B cell (primary cell): ENCODE data around the gene RAC2.

Experiments used
- EZH2 ChIP-seq: IDR thresholded peaks from 2 replicates; pipeline ENCODE4 v1.6.1; 2012; ENCODE audit warnings: borderline replicate concordance, low read depth, mild to moderate bottlenecking, moderate library complexity, low read length; ENCODE audit not compliant: insufficient read depth, poor library complexity, severe bottlenecking
- TF ChIP-seq, protein P1 (sequence below): fragments of 200-600 bp; IDR thresholded peaks from one replicate; pipeline ENCODE4 v1.8.0; 2022; ENCODE audit warnings: antibody characterized with exemption, mild to moderate bottlenecking

DNA sequence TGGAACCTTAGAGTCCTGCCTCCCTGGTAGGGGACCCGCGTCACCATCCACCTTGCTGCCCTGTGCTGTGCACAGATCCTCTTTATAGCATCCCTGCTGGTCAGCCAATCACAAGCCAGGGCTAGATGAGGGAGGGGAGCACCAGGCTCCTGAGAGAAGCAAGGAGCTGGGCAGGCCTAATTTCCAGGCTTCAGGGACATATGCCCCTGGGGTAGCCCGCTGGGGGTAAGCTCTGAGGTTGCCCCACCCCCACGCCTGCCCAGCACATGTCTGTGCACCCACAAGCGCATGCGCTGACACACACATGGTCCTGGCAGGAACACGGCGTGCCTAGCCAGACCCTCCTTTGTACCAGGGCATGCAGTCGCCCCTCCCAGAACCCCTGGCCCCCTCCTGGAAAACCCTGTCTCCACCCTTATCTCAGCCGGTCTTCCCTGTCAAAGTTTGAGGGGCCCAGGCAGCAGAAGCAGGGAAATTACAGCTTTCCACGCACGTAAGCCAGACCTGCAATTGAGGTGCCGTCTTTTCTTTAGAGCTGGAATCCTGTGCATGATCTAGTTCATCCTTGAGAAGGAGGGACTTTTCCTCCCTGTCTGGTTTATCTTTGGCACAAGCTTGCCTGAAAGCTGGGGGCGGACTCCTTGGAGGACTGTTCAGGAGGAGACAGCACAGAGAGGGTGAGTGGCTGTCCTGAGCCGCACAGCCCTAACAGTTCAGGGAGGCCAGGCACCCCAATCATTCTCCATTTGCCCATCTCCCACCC is 33.8 kb downstream of the RAC2 start:
- TF ChIP-seq, protein P1, sequence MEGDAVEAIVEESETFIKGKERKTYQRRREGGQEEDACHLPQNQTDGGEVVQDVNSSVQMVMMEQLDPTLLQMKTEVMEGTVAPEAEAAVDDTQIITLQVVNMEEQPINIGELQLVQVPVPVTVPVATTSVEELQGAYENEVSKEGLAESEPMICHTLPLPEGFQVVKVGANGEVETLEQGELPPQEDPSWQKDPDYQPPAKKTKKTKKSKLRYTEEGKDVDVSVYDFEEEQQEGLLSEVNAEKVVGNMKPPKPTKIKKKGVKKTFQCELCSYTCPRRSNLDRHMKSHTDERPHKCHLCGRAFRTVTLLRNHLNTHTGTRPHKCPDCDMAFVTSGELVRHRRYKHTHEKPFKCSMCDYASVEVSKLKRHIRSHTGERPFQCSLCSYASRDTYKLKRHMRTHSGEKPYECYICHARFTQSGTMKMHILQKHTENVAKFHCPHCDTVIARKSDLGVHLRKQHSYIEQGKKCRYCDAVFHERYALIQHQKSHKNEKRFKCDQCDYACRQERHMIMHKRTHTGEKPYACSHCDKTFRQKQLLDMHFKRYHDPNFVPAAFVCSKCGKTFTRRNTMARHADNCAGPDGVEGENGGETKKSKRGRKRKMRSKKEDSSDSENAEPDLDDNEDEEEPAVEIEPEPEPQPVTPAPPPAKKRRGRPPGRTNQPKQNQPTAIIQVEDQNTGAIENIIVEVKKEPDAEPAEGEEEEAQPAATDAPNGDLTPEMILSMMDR: no peak
- TF ChIP-seq EZH2: no peak
